Stimulated activated CD4-positive, alpha-beta T cell treated with anti-CD3 and anti-CD28 coated beads, Interleukin-2, amount 100 ng/mL, for 4 hours (primary cell): ENCODE results near the gene LRRC15.

Experiments
- DNase-seq: peaks from one replicate; pipeline ENCODE4 v3.0.0-alpha.2; 2020; ENCODE audit warnings: low read depth

Gene LRRC15

GRCh38 chr3:194364314-194364651 lies 5.3 kb downstream of the LRRC15 start:
- no peak for DNase-seq

DNA sequence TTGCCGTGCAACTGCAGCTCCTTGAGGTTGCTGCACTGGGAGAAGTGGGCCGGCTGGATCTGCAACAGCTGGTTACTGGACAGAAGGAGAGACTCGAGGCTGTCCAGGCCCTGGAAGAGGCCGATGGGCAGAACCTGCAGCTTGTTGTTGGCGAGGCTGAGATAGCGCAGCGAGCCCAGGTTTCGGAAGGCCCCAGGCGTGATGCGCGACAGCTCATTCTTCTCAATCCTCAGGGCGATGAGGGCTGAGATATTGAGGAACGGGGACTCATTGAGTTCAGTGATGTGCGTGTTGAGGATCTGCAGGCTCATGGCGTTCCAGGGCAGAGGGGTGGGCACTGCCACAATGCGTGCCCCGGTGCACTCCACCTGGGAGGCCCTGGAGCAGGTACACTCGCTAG lies 9.0 kb downstream of the LRRC15 start:
- DNase-seq: no peak

DNA sequence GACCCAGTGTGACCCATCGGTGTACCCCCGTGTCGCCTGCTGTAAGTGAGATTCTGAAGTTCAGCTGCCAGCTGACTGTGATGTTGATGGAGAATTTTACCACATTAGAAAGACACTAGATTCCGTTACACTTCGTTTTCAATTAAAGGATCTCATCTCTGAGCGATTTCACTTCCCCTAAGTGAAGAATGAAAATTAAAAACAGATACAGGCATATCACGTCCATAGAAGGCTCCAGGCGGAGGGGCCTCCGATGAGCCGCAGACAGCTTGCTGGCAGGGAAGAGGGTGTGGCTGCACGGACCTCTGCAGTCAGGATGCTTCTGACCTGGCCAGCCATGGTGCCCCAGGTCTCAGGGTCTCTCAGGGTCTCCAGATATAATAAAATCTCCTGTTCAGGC lies 11.9 kb downstream of the LRRC15 start:
- no peak for DNase-seq

- DNase-seq: no peak
Measured at GRCh38 chr3:194355379-194355778, 14.2 kb downstream of the LRRC15 start.

DNA sequence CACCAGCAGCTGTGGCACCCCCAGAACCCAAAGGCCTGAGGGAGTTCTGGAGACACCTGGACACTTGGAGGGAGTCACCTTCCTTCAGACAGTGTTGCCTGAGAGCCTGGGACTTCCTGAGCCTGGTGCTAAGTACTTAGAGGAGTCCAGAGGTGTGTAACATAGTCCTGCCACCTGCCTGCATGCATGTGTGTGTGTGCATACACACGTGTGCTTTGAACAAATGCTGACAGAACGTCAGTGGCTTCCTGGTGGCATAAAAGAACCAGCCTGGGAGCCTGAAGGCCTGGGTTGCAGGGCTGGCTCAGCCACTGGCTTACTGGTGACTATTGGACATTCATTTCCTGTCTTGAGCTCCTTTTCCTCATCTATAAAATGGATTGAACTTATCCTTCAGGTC lies 15.2 kb downstream of the LRRC15 start:
- DNase-seq: no peak

DNA sequence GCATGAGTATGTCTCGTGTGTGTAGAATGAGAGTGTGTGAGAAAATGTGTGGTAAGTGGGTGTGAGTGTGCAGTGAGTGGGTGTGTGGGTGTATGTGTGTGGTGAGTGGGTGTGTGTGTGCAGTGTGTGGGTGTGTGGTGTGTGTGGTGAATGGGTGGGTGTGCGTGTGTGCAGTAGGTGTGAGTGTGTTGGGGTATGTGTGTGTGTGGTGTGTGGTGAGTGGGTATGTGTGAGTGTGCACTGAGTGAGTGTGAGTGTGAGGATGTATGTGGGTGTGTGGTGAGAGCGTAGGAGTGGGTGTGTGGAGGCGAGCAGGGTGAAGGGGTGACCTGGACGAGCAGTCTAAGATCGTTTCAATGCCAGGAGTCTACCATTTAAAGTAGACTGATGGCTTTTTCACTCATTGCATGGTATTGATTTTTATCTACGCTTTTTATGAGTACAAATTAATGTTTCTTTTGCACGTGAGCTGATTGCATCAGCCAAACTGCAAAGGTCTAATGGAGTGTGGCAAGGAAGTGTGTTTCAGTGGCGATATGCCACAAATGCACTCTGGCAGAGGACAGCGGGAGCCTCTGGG lies 16.8 kb downstream of the LRRC15 start:
- DNase-seq: no peak

DNA sequence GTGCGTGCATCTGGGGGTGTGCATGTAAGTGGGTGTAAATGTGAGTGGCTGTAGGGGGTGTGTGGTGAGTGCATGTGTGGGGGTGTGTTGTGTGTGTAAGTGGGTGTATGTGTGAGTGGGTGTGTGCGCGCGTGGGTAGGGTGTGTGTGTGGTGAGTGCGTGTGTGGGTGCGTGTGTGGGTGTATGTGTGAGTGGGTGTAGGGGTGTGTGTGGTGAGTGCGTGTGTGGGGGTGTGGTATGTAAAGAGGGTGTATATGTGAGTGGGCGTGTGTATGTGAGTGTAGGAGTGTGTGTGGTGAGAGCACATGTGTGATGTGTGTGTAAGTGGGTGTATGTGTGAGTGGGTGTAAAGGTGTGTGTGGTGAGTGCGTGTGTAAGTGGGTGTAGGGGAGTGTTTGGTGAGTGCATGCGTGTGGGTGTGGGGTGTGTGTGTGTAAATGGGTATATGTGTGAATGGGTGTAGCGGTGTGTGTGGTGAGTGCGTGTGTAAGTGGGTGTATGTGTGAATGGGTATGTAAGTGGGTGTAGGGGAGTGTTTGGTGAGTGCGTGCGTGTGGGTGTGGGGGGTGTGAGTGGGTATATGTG lies 17.5 kb downstream of the LRRC15 start:
- DNase-seq: peak; percentile 9

DNA sequence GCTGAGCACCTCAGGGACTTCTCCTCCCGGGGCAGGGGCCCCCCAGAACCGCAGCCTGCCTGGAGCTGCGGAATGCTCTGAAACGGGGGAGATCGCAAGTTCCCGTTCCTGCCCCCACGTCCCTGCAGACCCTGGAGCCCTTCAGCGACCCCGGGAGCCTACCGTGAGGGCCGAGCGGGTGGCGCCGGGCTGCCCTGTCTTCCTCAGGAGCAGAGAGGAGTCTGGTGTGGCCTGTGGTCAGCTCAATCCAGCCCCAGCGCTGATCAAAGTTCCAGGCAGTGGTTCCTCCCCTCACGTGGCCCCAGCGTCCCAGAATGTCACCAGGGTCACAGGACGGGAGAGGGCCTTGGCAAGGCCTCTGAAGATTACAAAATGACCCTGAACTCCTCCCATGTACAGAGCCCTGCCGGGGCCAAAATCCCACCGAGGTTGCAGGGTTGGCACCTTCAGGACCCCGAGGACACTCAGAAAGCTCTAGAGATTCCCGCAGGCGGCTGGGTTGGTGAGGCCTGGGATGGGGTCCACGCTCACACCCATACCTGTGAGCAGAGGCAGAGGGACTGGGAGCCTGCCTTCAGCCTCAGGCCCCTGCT lies 18.4 kb downstream of the LRRC15 start, which contains the start of gene CPN2:
Gene CPN2, minus strand, starts transcription at position 249 of the 593 bp plus-strand sequence. CDS start 8,626 bp downstream, outside the sequence.
- no peak for DNase-seq

DNA sequence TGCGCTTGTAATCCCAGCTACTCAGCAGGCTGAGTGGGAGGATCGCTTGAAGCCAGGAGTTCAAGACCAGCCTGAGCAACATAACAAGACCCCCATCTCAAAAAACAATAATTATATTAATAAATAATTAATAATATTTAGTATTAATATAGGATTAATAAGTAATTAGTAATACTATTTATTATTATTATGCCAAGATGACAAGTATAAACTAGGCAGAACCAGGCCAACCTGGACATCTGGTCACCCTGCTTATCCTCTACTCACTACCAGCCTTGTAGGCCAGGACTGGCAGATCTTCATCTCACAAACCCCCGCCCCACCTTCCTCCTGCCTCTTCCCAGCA lies 18.8 kb downstream of the LRRC15 start:
- DNase-seq: no peak

DNA sequence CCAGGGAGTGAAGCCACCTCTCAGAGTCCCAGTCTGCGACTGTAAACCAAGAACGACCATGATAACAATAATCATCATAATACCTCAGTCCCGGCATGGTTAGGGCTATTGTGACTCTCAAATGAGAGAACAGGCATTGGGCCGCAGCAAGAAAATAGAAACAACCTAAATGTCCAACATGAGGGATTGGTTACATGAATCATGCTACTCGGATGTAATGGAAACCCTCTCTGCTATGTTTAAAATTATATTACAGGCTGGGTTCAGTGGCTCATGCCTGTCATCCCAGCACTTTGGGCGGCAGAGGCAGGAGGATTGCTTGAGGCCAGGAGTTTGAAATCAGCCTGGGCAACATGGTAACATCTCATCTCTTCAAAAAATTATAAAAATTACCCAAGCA lies 21.2 kb downstream of the LRRC15 start:
- no peak for DNase-seq

- no peak for DNase-seq
Measured at GRCh38 chr3:194346621-194347020, 22.9 kb downstream of the LRRC15 start.

DNA sequence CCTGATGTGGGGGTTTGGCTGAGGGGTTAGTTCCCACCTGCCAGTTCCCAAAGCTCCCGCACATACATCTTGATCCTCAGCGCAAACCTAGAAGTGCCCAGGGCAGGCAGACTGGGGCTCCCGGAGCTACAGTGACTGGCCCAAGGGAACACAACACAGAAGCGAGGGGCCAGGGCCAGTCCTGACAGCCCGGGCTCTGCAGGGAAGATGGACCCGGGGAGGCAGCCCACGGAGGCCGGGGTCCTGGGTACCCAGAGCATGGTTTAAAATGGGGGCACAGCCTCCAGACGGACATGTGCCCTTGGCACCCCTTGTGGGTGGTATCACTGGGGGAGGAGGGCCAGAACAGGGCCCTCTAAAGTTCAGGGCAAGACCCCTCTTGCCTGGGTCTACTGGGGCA lies 23.5 kb downstream of the LRRC15 start:
- no peak for DNase-seq

DNA sequence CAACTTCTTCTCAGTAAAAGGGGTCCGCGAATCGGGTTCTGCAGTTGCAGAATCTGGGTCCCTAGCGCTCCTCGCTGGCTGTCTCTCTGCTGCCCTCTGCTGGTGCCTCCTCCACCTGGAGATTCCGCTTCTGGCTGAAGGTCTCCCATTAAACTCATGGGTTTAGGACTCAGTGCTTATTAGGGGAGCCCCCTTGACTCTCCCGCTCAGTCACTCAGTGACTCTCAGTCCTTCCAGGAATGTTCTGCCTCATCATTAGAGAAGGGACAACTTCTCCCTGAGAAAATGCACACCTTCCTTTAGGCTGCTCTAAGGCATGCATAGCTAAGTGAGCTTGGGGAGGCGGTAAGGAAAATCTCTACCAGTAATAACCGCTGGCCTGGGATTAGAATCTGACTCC lies 25.5 kb downstream of the LRRC15 start:
- DNase-seq: peak; percentile 48

- no peak for DNase-seq
Measured at GRCh38 chr3:194343561-194343893, 26.0 kb downstream of the LRRC15 start.

- no peak for DNase-seq
Measured at GRCh38 chr3:194342861-194343560, 26.5 kb downstream of the LRRC15 start.

- no peak for DNase-seq
Measured at GRCh38 chr3:194340757-194341400, 28.7 kb downstream of the LRRC15 start.

- DNase-seq: no peak
Measured at GRCh38 chr3:194339840-194340239, 29.7 kb downstream of the LRRC15 start.

DNA sequence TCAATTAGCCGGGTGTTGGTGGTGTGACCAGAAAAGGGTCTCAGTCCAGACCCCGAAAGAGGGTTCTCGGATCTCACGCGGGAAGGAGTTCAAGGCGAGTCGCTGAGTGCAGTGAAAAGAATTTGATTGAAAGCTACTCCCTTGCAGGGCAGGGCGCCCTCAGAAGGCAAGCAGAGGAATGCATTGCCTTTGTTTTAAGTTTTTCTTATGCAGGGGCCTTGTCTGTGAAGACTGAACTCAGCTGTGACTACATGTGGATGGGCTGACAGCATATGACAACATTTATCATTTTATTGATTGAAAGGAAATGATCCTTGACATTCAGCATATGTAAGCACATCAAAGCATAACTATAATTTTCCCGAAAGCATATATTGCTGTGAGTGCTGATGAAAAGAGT lies 30.2 kb downstream of the LRRC15 start:
- DNase-seq: no peak

DNA sequence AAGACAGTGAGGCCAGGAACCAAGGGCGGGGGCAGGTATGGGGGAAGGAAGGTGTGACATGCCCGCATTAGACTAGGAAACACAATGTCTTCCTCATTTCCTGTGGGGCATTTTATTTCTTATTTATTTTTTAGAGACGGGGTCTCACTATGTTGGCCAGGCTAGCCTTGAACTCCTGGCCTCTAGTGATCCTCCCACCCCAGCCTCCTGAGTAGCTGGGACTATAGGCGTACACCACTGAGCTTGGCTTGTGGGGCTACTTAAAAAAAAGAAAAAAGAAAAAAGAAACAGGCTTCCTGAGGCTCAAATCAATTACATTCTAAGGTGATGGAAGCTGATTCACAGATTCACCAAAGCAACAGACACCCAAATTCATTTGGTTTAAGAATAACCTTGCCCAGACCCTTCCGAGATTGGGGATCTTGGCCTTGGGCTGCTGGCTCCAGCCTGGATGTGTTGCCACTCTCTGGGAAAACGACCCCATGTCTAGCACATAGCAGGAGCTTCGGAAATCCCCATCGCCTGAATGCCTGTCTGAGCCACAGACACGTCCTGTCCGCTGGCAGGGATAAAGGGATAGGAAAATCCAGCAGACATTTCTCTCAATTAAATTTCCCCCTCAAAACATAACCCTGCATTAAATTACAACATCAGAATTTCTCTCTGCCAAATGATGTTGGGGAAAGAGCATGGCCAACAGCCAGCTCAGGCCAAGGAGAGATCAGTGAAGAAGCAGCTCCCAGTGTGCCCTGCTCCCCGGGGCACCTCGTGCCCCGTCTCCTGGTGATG lies 31.4 kb downstream of the LRRC15 start:
- no peak for DNase-seq

DNA sequence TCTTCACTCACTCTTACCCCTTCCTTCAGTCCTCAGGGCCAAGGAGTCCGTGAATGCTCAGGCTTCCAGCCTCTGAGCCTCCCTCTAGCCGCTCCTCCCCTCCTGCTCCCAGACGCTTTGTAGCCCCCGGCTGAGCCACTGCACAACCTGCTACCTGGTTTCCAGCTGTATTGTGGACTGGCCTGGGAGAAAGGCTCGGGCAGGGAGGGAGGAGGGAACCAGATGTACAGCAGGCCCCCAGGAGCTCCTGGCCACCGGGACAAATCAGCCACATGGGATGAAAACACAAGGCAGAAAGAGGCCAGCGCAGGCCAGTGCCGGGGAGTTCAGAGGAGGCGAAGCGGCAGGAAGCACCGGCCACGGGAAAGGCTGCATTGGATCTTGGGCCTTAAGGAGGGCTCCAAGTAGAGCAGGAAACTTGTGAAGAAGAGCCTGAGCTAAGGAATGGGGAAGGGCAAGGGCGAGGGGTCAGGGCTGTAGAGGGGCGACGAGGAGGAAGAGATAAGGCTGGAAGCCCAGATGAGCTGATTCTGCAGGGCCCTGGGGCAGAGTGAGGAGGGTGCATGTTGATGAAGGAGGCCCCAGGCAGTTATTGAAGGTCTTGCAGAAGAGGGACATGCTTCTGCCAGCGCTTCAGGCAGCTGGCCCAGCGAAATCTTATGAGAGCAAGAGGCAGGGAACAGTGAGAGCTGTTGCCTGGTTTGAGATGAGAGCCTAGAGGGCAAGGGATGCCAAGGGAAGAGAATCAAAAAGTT lies 32.8 kb downstream of the LRRC15 start:
- DNase-seq: no peak

DNA sequence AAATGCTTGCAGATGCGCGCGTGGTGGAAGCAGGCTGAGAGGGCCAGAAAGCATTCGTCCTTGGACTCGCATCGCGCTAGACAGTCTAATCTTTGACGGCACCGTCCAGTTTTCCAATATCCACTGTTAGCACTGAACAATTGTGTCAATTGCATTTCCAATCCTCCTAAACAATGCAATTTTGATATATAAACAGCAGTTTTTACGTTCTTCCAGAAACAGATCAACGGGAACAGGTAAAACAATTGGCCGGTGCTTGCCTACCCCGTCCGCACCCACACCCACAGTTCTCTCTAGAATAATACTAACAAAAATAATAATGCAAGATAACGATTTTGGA lies 35.6 kb downstream of the LRRC15 start:
- no peak for DNase-seq
